ENCODE measurements around the gene TBC1D2B.
A peak's percentile ranks its signal among the peaks of the same experiment; 100 is the strongest.

Gene TBC1D2B

DNA sequence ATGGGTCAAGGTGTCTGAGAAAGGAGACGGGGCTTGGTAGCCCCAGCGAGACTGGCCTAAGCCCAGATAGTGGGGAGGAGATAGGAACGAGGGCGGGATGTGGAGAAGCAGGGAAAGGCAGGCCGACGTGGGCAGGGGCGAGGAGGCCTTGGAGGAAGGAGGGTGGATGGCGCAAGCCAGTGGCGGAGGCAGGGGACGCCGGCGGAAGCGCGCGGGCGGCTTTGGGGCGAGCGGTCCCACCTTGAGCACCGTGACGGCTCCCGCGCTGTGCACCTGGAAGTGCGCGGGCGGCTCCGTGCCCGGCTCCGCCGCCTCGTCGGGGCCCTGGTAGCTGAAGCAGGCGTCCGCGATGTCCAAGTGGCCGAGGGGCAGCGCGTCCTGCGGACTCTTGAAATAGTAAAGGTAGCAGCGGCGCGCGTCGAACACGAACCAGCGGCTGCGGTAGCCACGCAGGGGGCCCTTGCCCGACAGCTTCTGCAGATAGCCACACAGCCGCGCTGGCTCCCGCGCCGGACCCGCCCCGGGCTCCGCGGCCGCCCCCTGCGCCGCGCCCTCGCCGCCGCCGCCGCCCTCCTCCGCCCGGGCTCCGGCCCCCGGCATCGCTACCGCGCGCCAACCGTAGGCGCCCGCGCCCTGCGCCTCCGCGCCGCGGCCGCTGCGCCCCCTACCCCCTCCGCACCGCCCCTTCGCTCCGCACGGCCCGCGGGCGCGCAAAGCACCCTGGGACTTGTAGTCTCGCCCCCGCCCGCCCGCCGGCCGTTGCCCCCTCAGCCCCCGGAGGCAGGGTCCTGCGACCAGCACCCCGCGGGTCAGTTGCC, at the start of gene TBC1D2B:
TBC1D2B (minus strand) TSS at position 659 of the 818 bp plus-strand sequence; CDS start at position 600, 59 bp downstream.
- Histone ChIP-seq H3K4me3 (ENCODE audit: insufficient read depth, low read length, poor library complexity, severe bottlenecking) (peak within 1 kb of the TSS; percentile 86), H3K9me2 (replicated peaks; ENCODE audit: insufficient read depth, low read length) (no peaks in the 10 kb centered on the region), H3K27me3 (ENCODE audit: low read length) (no peaks in the 10 kb centered on the region), H3F3A (ENCODE audit: insufficient read depth) (no peaks in the 10 kb centered on the region), H2AFZ (ENCODE audit: low read depth, low read length, severe bottlenecking) (peak within 1 kb of the TSS; percentile 88), H3K36me3 (ENCODE audit: low read length) (no peaks in the 10 kb centered on the region), H3K27ac (ENCODE audit: low read depth, low read length) (no peak within 1 kb of the TSS), H3K9ac (ENCODE audit: low read length) (peak within 1 kb of the TSS; percentile 71), H3K4me2 (ENCODE audit: low read depth, low read length, poor library complexity, severe bottlenecking) (peak within 1 kb of the TSS; percentile 90), H3K9me3 (ENCODE audit: insufficient read depth, low read length) (no peaks in the 10 kb centered on the region), H4K20me1 (ENCODE audit: low read depth, low read length) (no peaks in the 10 kb centered on the region), H3K79me2 (ENCODE audit: insufficient read depth, low read length) (peaks cover 6% of the 10 kb centered on the region; the same call in 1 of the 2 replicates)
- TF ChIP-seq, protein P1, sequence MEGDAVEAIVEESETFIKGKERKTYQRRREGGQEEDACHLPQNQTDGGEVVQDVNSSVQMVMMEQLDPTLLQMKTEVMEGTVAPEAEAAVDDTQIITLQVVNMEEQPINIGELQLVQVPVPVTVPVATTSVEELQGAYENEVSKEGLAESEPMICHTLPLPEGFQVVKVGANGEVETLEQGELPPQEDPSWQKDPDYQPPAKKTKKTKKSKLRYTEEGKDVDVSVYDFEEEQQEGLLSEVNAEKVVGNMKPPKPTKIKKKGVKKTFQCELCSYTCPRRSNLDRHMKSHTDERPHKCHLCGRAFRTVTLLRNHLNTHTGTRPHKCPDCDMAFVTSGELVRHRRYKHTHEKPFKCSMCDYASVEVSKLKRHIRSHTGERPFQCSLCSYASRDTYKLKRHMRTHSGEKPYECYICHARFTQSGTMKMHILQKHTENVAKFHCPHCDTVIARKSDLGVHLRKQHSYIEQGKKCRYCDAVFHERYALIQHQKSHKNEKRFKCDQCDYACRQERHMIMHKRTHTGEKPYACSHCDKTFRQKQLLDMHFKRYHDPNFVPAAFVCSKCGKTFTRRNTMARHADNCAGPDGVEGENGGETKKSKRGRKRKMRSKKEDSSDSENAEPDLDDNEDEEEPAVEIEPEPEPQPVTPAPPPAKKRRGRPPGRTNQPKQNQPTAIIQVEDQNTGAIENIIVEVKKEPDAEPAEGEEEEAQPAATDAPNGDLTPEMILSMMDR (IDR thresholded peaks at IDR 0.05; ENCODE audit: insufficient read depth, low read length, poor library complexity, severe bottlenecking): no peak
- TF ChIP-seq EZH2phosphoT487 (conservative IDR thresholded peaks at IDR 0.05; ENCODE audit: low read length): no peak

DNA sequence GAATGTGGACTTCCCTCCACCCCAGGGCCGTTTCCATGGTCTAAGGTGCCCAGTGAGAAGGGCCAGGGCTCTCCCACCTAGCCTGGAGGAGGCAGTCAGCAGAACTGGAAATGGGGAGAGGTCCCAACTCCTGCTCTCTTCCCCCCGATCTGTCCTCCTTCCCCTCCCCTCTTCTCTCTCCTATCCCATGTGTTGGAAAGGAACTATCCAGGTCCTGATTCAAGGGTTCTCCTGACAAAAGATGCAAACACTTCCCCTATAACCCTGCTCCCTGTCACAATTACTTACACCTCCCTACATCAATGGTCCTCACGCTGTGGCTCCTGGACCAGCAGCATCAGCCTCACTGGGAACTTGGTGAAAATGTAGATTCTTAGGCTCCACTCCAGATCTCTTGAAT, 47.8 kb upstream of the TBC1D2B start:
- Histone ChIP-seq H3K4me3 (ENCODE audit: insufficient read depth, low read length, poor library complexity, severe bottlenecking) (no peak overlapping the region), H3K9me2 (replicated peaks; ENCODE audit: insufficient read depth, low read length) (no peaks in the 10 kb centered on the region), H3K9ac (ENCODE audit: low read length) (no peak overlapping the region), H2AFZ (ENCODE audit: low read depth, low read length, severe bottlenecking) (no peak overlapping the region), H3K36me3 (ENCODE audit: low read length) (no peaks in the 10 kb centered on the region), H3K79me2 (ENCODE audit: insufficient read depth, low read length) (no peaks in the 10 kb centered on the region), H4K20me1 (ENCODE audit: low read depth, low read length) (no peaks in the 10 kb centered on the region), H3K4me2 (ENCODE audit: low read depth, low read length, poor library complexity, severe bottlenecking) (no peak overlapping the region), H3K9me3 (ENCODE audit: insufficient read depth, low read length) (no peaks in the 10 kb centered on the region), H3K27ac (ENCODE audit: low read depth, low read length) (no peak overlapping the region), H3F3A (ENCODE audit: insufficient read depth) (no peaks in the 10 kb centered on the region), H3K27me3 (ENCODE audit: low read length) (no peaks in the 10 kb centered on the region)
- TF ChIP-seq, protein P1 (IDR thresholded peaks at IDR 0.05; ENCODE audit: insufficient read depth, low read length, poor library complexity, severe bottlenecking): no peak
- no peak for TF ChIP-seq EZH2phosphoT487 (conservative IDR thresholded peaks at IDR 0.05; ENCODE audit: low read length)

DNA sequence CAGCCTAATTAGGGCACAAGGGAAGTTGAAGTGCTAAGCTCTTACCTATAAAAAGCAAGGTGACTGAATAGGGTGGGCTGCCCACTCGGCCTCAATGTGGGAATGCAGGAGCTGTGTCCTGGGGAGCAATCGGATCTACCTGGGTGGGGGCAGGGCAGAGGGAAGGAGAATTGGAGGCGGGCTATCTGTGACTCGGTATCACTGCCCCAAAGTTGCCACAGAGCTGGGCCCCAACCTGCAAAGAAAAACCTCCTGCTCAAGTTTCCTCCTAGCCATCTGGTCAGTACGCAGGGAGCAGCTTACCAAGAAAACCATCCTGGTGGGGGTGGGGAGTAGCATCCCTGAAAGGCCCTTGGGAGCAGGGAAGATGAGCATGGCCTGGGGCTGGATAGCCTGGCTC, 43.0 kb upstream of the TBC1D2B start:
- Histone ChIP-seq H4K20me1 (ENCODE audit: low read depth, low read length) (no peaks in the 10 kb centered on the region), H3K9ac (ENCODE audit: low read length) (no peak overlapping the region), H3K4me2 (ENCODE audit: low read depth, low read length, poor library complexity, severe bottlenecking) (no peak overlapping the region)

More for the DNA sequence above, 43.0 kb upstream of the TBC1D2B start:
- H3K4me3 ChIP-seq (ENCODE audit: insufficient read depth, low read length, poor library complexity, severe bottlenecking): no peak overlapping the region
- no peaks in the 10 kb centered on the region for H3K27me3 ChIP-seq (ENCODE audit: low read length)
- no peaks in the 10 kb centered on the region for H3K9me2 ChIP-seq (replicated peaks; ENCODE audit: insufficient read depth, low read length)
- no peak overlapping the region for H3K27ac ChIP-seq (ENCODE audit: low read depth, low read length)
- H2AFZ ChIP-seq (ENCODE audit: low read depth, low read length, severe bottlenecking): no peak overlapping the region
- H3K9me3 ChIP-seq (ENCODE audit: insufficient read depth, low read length): no peaks in the 10 kb centered on the region
- H3F3A ChIP-seq (ENCODE audit: insufficient read depth): no peaks in the 10 kb centered on the region
- H3K36me3 ChIP-seq (ENCODE audit: low read length): no peaks in the 10 kb centered on the region
- no peaks in the 10 kb centered on the region for H3K79me2 ChIP-seq (ENCODE audit: insufficient read depth, low read length)
- TF ChIP-seq, protein P1 (IDR thresholded peaks at IDR 0.05; ENCODE audit: insufficient read depth, low read length, poor library complexity, severe bottlenecking): no peak
- TF ChIP-seq EZH2phosphoT487 (conservative IDR thresholded peaks at IDR 0.05; ENCODE audit: low read length): no peak

Data from SU-DHL-6 (cell line).